H1 (cell line): Measurements from ENCODE around the gene PPP1R13B. TPM values are rescaled to one million over a fixed set of nuclear protein-coding genes. Genes with fewer than 3 reads are reported as not detected.

Experiments used
- CTCF ChIA-PET: fragments of 300-600 bp; sonication (Branson Sonifier 250); formaldehyde crosslinking; loops from one replicate; lab custom pipeline; 2021; ENCODE audit not compliant: partially characterized antibody; lab: Charles Lee
- POLR2A ChIA-PET: fragments of 300-600 bp; sonication (Branson Sonifier 250); formaldehyde crosslinking; loops from one replicate; lab custom pipeline; 2021; ENCODE audit warnings: inconsistent platforms; ENCODE audit not compliant: partially characterized antibody; lab: Charles Lee
- DNase-seq, 2 experiments: peaks; one replicate each; pipeline versions ENCODE4 v3.0.0 to v3.0.0-alpha.2; 2010 to 2022; ENCODE audit warnings: low spot score in 2 of 2, low read depth in 1 of 2, mixed read lengths in 1 of 2
- FAIRE-seq: peaks from 2 replicates; lab custom pipeline; 2011; peaks lifted over from hg19 to GRCh38; lab: Jason Lieb, UNC
- H2AFZ ChIP-seq: 2 replicates; pipeline ENCODE4 v1.8.1; 2012; ENCODE audit warnings: low read length, inconsistent platforms
- H2AK5ac ChIP-seq: 2 replicates; pipeline ENCODE4 v1.6.1; 2013; ENCODE audit warnings: low read depth, low read length
- H2BK120ac ChIP-seq: replicated peaks from 2 replicates; pipeline ENCODE3; 2013; ENCODE audit warnings: low read depth, low read length, inconsistent platforms
- H2BK12ac ChIP-seq: 2 replicates; pipeline ENCODE4 v1.6.1; 2013; ENCODE audit warnings: low read depth, low read length
- H2BK15ac ChIP-seq: 2 replicates; pipeline ENCODE4 v1.6.1; 2013; ENCODE audit warnings: low read length
- H2BK20ac ChIP-seq: 2 replicates; pipeline ENCODE4 v1.6.1; 2013; ENCODE audit warnings: low read length
- H2BK5ac ChIP-seq: 2 replicates; pipeline ENCODE4 v1.6.1; 2013; ENCODE audit warnings: low read depth, low read length
- H3K14ac ChIP-seq: 2 replicates; pipeline ENCODE4 v1.6.1; 2013; ENCODE audit warnings: inconsistent platforms; ENCODE audit not compliant: insufficient read length
- H3K18ac ChIP-seq: 2 replicates; pipeline ENCODE4 v1.6.1; 2013; ENCODE audit warnings: low read length; ENCODE audit errors: extremely low read depth
- H3K23ac ChIP-seq: 2 replicates; pipeline ENCODE4 v1.6.1; 2013; ENCODE audit warnings: inconsistent platforms; ENCODE audit not compliant: insufficient read length
- H3K23me2 ChIP-seq: 2 replicates; pipeline ENCODE4 v1.6.1; 2013; ENCODE audit warnings: low read depth, low read length
- H3K27ac ChIP-seq: 2 replicates; pipeline ENCODE4 v1.6.1; 2011; ENCODE audit warnings: low read depth, low read length, inconsistent platforms
- H3K27me3 ChIP-seq, 4 experiments: replicated peaks in 1 of 4; 1 replicate in 1 of 4; 2 replicates in 3 of 4; pipeline versions ENCODE4 v1.6.1 to v1.8.1; 2011 to 2013; ENCODE audit warnings: low read length in 3 of 4, mild to moderate bottlenecking in 3 of 4, inconsistent platforms in 2 of 4, mixed read lengths in 2 of 4, moderate library complexity in 1 of 4; ENCODE audit not compliant: control insufficient read depth in 3 of 4, insufficient read depth in 3 of 4; ENCODE audit errors: extremely low read depth in 1 of 4
- H3K36me3 ChIP-seq, 4 experiments: 2 replicates each; pipeline versions ENCODE4 v1.6.1 to v1.8.1; 2011 to 2013; ENCODE audit warnings: mild to moderate bottlenecking in 4 of 4, low read length in 3 of 4, moderate library complexity in 2 of 4, control low read depth in 1 of 4, inconsistent platforms in 1 of 4; ENCODE audit not compliant: insufficient read depth in 4 of 4, control insufficient read depth in 2 of 4
- H3K4ac ChIP-seq: replicated peaks from 2 replicates; pipeline ENCODE3; 2013; ENCODE audit warnings: low read length, low read depth, mixed read lengths, inconsistent platforms; ENCODE audit not compliant: insufficient read length
- H3K4me1 ChIP-seq, 4 experiments: replicated peaks in 1 of 4; 1 replicate in 1 of 4; 2 replicates in 3 of 4; pipeline versions ENCODE4 v1.6.1 to v1.8.1; 2011 to 2013; ENCODE audit warnings: low read length in 3 of 4, inconsistent platforms in 2 of 4, mixed read lengths in 1 of 4; ENCODE audit not compliant: insufficient read depth in 4 of 4, control insufficient read depth in 3 of 4
- H3K4me2 ChIP-seq, 2 experiments: 2 replicates each; pipeline versions ENCODE4 v1.6.1 to v1.8.1; 2011 to 2013; ENCODE audit warnings: low read depth in 2 of 2, low read length in 2 of 2, control low read depth in 1 of 2, inconsistent platforms in 1 of 2, mild to moderate bottlenecking in 1 of 2; ENCODE audit not compliant: insufficient read depth in 1 of 2
- H3K4me3 ChIP-seq, 4 experiments: fragments of 200-600, 300-600 bp in 1 of 4; sonication (generic), shearing (Covaris generic), sonication (Bioruptor Twin) in 1 of 4; 2 replicates each; pipeline versions ENCODE4 v1.5.1 to v1.8.1; 2011 to 2016; ENCODE audit warnings: low read length in 4 of 4, low read depth in 3 of 4, control low read depth in 2 of 4, inconsistent platforms in 2 of 4, mild to moderate bottlenecking in 2 of 4, mixed read lengths in 1 of 4, moderate library complexity in 1 of 4; ENCODE audit not compliant: insufficient read depth in 2 of 4; ENCODE audit errors: extremely low read depth in 1 of 4
- H3K56ac ChIP-seq: replicated peaks from 2 replicates; pipeline ENCODE3; 2013; ENCODE audit warnings: low read depth, mild to moderate bottlenecking, mixed read lengths, low read length, inconsistent platforms; ENCODE audit not compliant: insufficient read length
- H3K79me1 ChIP-seq: 2 replicates; pipeline ENCODE4 v1.6.1; 2013; ENCODE audit warnings: low read depth, low read length, control low read depth
- H3K79me2 ChIP-seq, 2 experiments: 2 replicates each; pipeline versions ENCODE4 v1.6.1 to v1.8.1; 2012 to 2013; ENCODE audit warnings: low read length in 2 of 2, mild to moderate bottlenecking in 2 of 2, inconsistent platforms in 1 of 2; ENCODE audit not compliant: insufficient read depth in 2 of 2, control insufficient read depth in 1 of 2
- H3K9ac ChIP-seq, 4 experiments: replicated peaks in 1 of 4; 1 replicate in 1 of 4; 2 replicates in 3 of 4; pipeline versions ENCODE4 v1.6.1 to v1.8.1; 2011 to 2013; ENCODE audit warnings: low read depth in 3 of 4, low read length in 3 of 4, control low read depth in 2 of 4, mild to moderate bottlenecking in 2 of 4, moderate library complexity in 2 of 4, inconsistent platforms in 1 of 4; ENCODE audit errors: extremely low read depth in 1 of 4
- H3K9me3 ChIP-seq, 2 experiments: 2 replicates each; pipeline versions ENCODE4 v1.6.1 to v1.8.1; 2012 to 2013; ENCODE audit warnings: mild to moderate bottlenecking in 2 of 2, moderate library complexity in 2 of 2, control low read depth in 1 of 2, inconsistent platforms in 1 of 2, low read depth in 1 of 2, low read length in 1 of 2, mixed read lengths in 1 of 2; ENCODE audit not compliant: insufficient read depth in 2 of 2
- H4K20me1 ChIP-seq, 2 experiments: replicated peaks in 1 of 2; 2 replicates each; pipeline versions ENCODE3 to v1.8.1; 2011 to 2013; ENCODE audit warnings: inconsistent platforms in 2 of 2, low read length in 2 of 2, mild to moderate bottlenecking in 1 of 2; ENCODE audit not compliant: insufficient read depth in 2 of 2, control insufficient read depth in 1 of 2
- H4K5ac ChIP-seq: 2 replicates; pipeline ENCODE4 v1.6.1; 2013; ENCODE audit warnings: low read length, low read depth, mixed read lengths, inconsistent platforms; ENCODE audit not compliant: insufficient read length
- H4K8ac ChIP-seq: 2 replicates; pipeline ENCODE4 v1.8.0; 2013; ENCODE audit warnings: mild to moderate bottlenecking, moderate library complexity, low read length, inconsistent platforms; ENCODE audit not compliant: insufficient read depth; ENCODE audit errors: extremely low read depth
- H4K91ac ChIP-seq: replicated peaks from 2 replicates; pipeline ENCODE3; 2013; ENCODE audit warnings: low read length, mixed read lengths, inconsistent platforms; ENCODE audit not compliant: insufficient read length
- CBX5 ChIP-seq: fragments of 300-800, 300-1000 bp; sonication (generic); IDR thresholded peaks from 2 replicates; pipeline ENCODE4 v1.7.1; 2016; ENCODE audit warnings: antibody characterized with exemption, low read length, low read depth
- CHD1 ChIP-seq: IDR thresholded peaks from 2 replicates; pipeline ENCODE4 v1.6.1; 2012; ENCODE audit warnings: low read depth, low read length, improper control_type of control experiment
- EP300 ChIP-seq, 2 experiments: IDR thresholded peaks; 1 replicate in 1 of 2; 2 replicates in 1 of 2; pipeline ENCODE4 v1.6.1; 2011 to 2012; ENCODE audit warnings: low read depth in 2 of 2, low read length in 2 of 2, mild to moderate bottlenecking in 2 of 2, borderline replicate concordance in 1 of 2, inconsistent platforms in 1 of 2, moderate library complexity in 1 of 2
- KDM1A ChIP-seq: fragments of 200-600, 300-600 bp; sonication (generic); IDR thresholded peaks from 2 replicates; pipeline ENCODE4 v1.7.1; 2016; ENCODE audit warnings: mild to moderate bottlenecking, low read length, borderline replicate concordance
- KDM5A ChIP-seq: fragments of 200-600 bp; IDR thresholded peaks from 2 replicates; pipeline ENCODE4 v1.7.1; 2012; ENCODE audit warnings: mild to moderate bottlenecking, low read length, inconsistent platforms, mixed read lengths
- MAX ChIP-seq: IDR thresholded peaks from 2 replicates; pipeline ENCODE4 v1.6.1; 2012; ENCODE audit warnings: inconsistent platforms
- PHF8 ChIP-seq: fragments of 200-600 bp; sonication (generic); conservative IDR thresholded peaks from 2 replicates; pipeline ENCODE4 v1.7.1; 2012; ENCODE audit warnings: low read depth, mild to moderate bottlenecking, inconsistent platforms, low read length, moderate library complexity
- POLR2AphosphoS5 ChIP-seq: IDR thresholded peaks from 2 replicates; pipeline ENCODE4 v1.6.1; 2011; ENCODE audit warnings: low read depth, low read length
- RAD21 ChIP-seq, 2 experiments: IDR thresholded peaks in 1 of 2; conservative IDR thresholded peaks in 1 of 2; 2 replicates each; pipeline ENCODE4 v1.6.1; 2011; ENCODE audit warnings: low read depth in 2 of 2, low read length in 2 of 2, improper control_type of control experiment in 1 of 2, inconsistent platforms in 1 of 2, mild to moderate bottlenecking in 1 of 2, moderate library complexity in 1 of 2
- SAP30 ChIP-seq: fragments of 300-600 bp; sonication (generic); IDR thresholded peaks from 2 replicates; pipeline ENCODE4 v1.7.1; 2012; ENCODE audit warnings: low read length, moderate library complexity, mild to moderate bottlenecking, inconsistent platforms; ENCODE audit not compliant: insufficient read depth, insufficient replicate concordance
- TBP ChIP-seq: IDR thresholded peaks from 2 replicates; pipeline ENCODE4 v1.6.1; 2011; ENCODE audit warnings: low read depth, low read length, improper control_type of control experiment
- WGBS, 2 experiments: shearing (Covaris generic) in 1 of 2; methylation state at CpG; one replicate each; pipeline versions ENCODE4 v1.1.6 to v1.1.7; 2013 to 2015; ENCODE audit warnings: low lambda C conversion rate in 2 of 2, mixed read lengths in 2 of 2, inconsistent platforms in 1 of 2, low coverage in 1 of 2, missing lambda C conversion rate in 1 of 2; ENCODE audit not compliant: insufficient replicate concordance in 2 of 2, insufficient coverage in 1 of 2, insufficient read length in 1 of 2; ENCODE audit errors: extremely low coverage in 1 of 2, missing lambda C conversion rate in 1 of 2; 5-methylcytosine and 5-hydroxymethylcytosine counted together
- polyA plus RNA-seq, 7 experiments: library from polyadenylated mRNA; depleted of rRNA in 3 of 7; stranded (reverse) in 5 of 7; unstranded in 2 of 7; fragments of >200 nt in 5 of 7; fragments of 200-250 nt in 2 of 7; gene quantifications; 1 replicate in 5 of 7; 2 replicates in 1 of 7; 4 replicates in 1 of 7; pipeline versions ENCODE4 v1.2.1 to v1.2.3, GENCODE V29; 2011 to 2013; ENCODE audit warnings: missing spikeins in 2 of 7, mixed read lengths in 2 of 7
- total RNA-seq: library from RNA; stranded (reverse); fragmentation: NEBNext Ultra II Directional; extraction: Animal tissue kit (Norgen Biotek cat#: 25700); gene quantifications from 2 replicates; pipeline ENCODE4 v1.2.1, GENCODE V29; 2021

PPP1R13B gene
- total and polyA plus RNA-seq, 2 of the 8 experiments (the other 6 are each of a cell fraction or from before 2014, with no cell fraction given), result 2.6 to 8.9 TPM

GRCh38 chr14:103721334-103722120, 125.8 kb downstream of the PPP1R13B start:
- H3K79me2 ChIP-seq, result peaks cover 0 to 75% of the 10 kb centered on the region in 2 experiments; a peak in 3 of 4 replicates
- no peak overlapping the region for H2BK15ac ChIP-seq
- H3K14ac ChIP-seq, result no peak overlapping the region
- H2BK120ac ChIP-seq, result no peak overlapping the region
- no peak overlapping the region for H3K56ac ChIP-seq
- H3K9ac ChIP-seq, result no peak overlapping the region
- H4K91ac ChIP-seq, result no peak overlapping the region
- no peak for FAIRE-seq
- no peak overlapping the region for H4K5ac ChIP-seq
- H2BK20ac ChIP-seq, result no peak overlapping the region
- POLR2A ChIA-PET, result interaction anchor here (1.2 to 2.0 kb wide), 2 partner anchors 10 to 14 kb away, joined by 3 to 7 read pairs; no protein-coding TSS in a partner anchor
- peaks cover 0 to under 1% (median under 1%) of the 10 kb centered on the region in 4 experiments; a peak in 1 of 8 replicates for H3K36me3 ChIP-seq
- H3K9me3 ChIP-seq, result no peaks in the 10 kb centered on the region
- no peak overlapping the region for H2AFZ ChIP-seq
- no peak overlapping the region for H3K23ac ChIP-seq
- CTCF ChIA-PET, result interaction anchor here (0.6 to 1.2 kb wide), 4 partner anchors 9 to 151 kb away, joined by 3 to 4 read pairs (median 3); no protein-coding TSS in a partner anchor
- no peak overlapping the region; the same call in 1 of the 2 replicates for H2BK5ac ChIP-seq
- no peak overlapping the region for H3K27ac ChIP-seq
- H3K4me3 ChIP-seq, result no peak overlapping the region
- whole genome bisulfite sequencing, 2 experiments, result 88% methylated on average over 26 of the region's 26 CpGs; no CpG with 5 or more reads in 1 of the 2 experiments
- peaks cover 1% of the 10 kb centered on the region; the same call in 1 of the 2 replicates for H3K23me2 ChIP-seq
- peaks cover 17 to 30% of the 10 kb centered on the region in 2 experiments for H4K20me1 ChIP-seq
- H3K27me3 ChIP-seq, result no peaks in the 10 kb centered on the region
- H3K4me2 ChIP-seq, result no peak overlapping the region
- no peak overlapping the region for H2AK5ac ChIP-seq
- H4K8ac ChIP-seq, result no peak overlapping the region
- no peak overlapping the region for H2BK12ac ChIP-seq
- no peak overlapping the region for H3K4ac ChIP-seq
- H3K4me1 ChIP-seq, result peaks cover 0 to 6% (median 0%) of the 10 kb centered on the region in 4 experiments; a peak in 3 of 7 replicates
- peaks cover 28% of the 10 kb centered on the region for H3K79me1 ChIP-seq
- no peak for DNase-seq
- no peak overlapping the region for H3K18ac ChIP-seq
- no peak for TF ChIP-seq RAD21 (IDR thresholded peaks at IDR 0.05 in 1 of 2, conservative IDR thresholded peaks at IDR 0.05 in 1 of 2; ENCODE audit: low read depth in 2 of 2, low read length in 2 of 2)
- no peak for TF ChIP-seq POLR2AphosphoS5
- no peak for TF ChIP-seq PHF8
- TF ChIP-seq TBP, result no peak
- TF ChIP-seq MAX, result no peak
- TF ChIP-seq EP300 (IDR thresholded peaks at IDR 0.05; ENCODE audit: borderline replicate concordance in 1 of 2, low read depth in 2 of 2, low read length in 2 of 2), result no peak
- no peak for TF ChIP-seq SAP30
- TF ChIP-seq CBX5, result no peak
- TF ChIP-seq CHD1, result no peak
- TF ChIP-seq KDM1A, result no peak
- no peak for TF ChIP-seq KDM5A
